Measurements from ENCODE around the gene ABL1.

The ABL1 gene

GRCh38 chr9:130893341-130894101 lies 58.5 kb downstream of the ABL1 start:
- DNase-seq = no peak

GRCh38 chr9:130894546-130894945 lies 59.5 kb downstream of the ABL1 start:
- no peak for DNase-seq

- no peak for DNase-seq
Measured at GRCh38 chr9:130895038-130895437, 60.0 kb downstream of the ABL1 start.

GRCh38 chr9:130895481-130896232 lies 60.6 kb downstream of the ABL1 start:
- no peak for DNase-seq

- no peak for DNase-seq
Measured at GRCh38 chr9:130896233-130897014, 61.4 kb downstream of the ABL1 start, which contains the start of gene QRFP. Gene QRFP (minus strand): TSS chr9:130896812. CDS start chr9:130893838, 2,974 bp downstream.

GRCh38 chr9:130897105-130897751 lies 62.2 kb downstream of the ABL1 start:
- no peak for DNase-seq

- DNase-seq = no peak
Measured at GRCh38 chr9:130897848-130898551, 62.9 kb downstream of the ABL1 start.

- no peak for DNase-seq
Measured at GRCh38 chr9:130898552-130898852, 63.4 kb downstream of the ABL1 start.

- no peak for DNase-seq
Measured at GRCh38 chr9:130899051-130899748, 64.1 kb downstream of the ABL1 start.

- no peak for DNase-seq
Measured at GRCh38 chr9:130900701-130901497, 65.8 kb downstream of the ABL1 start.

GRCh38 chr9:130901498-130902203 lies 66.6 kb downstream of the ABL1 start:
- no peak for DNase-seq

GRCh38 chr9:130902204-130903185 lies 67.4 kb downstream of the ABL1 start:
- no peak for DNase-seq

- no peak for DNase-seq
Measured at GRCh38 chr9:130903194-130904069, 68.4 kb downstream of the ABL1 start.

GRCh38 chr9:130904070-130905044 lies 69.3 kb downstream of the ABL1 start:
- DNase-seq = no peak

GRCh38 chr9:130905125-130905901 lies 70.3 kb downstream of the ABL1 start:
- DNase-seq = no peak
